Ishikawa (cell line): ENCODE results near the gene SMC1A.

Experiments used
- EGR1 ChIP-seq: IDR thresholded peaks from 2 replicates; pipeline ENCODE4 v1.6.1; 2012
- EP300 ChIP-seq: IDR thresholded peaks from 2 replicates; pipeline ENCODE4 v1.6.1; 2012; ENCODE audit warnings: borderline replicate concordance
- YY1 ChIP-seq: IDR thresholded peaks from 2 replicates; pipeline ENCODE4 v1.6.1; 2012; ENCODE audit warnings: low read depth
- TF ChIP-seq, protein P1 (sequence below): IDR thresholded peaks from 2 replicates; pipeline ENCODE4 v1.6.1; 2012; ENCODE audit warnings: low read depth, mild to moderate bottlenecking
- TF ChIP-seq, protein P2 (sequence below): IDR thresholded peaks from 2 replicates; pipeline ENCODE4 v1.6.1; 2012

DNA sequence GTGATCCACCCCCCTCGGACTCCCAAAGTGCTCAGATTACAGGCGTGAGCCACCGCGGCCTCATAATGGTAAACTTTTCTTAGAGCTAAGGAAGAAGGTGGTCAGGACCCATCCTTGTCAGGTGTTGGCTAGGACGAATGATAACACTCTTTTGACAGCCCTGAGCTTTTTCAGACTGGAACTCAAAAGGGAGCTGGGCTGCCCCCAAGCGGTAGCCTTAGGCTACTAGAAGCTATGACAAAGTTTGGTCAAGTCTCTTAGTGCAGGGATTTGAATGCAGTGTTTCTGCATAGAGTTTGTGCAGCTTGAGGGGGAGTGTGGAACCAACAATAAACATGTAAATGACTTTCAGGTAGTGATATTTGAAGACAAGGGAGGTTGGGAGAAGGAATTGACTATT, 23.5 kb upstream of the SMC1A start:
- no peak for TF ChIP-seq EGR1
- TF ChIP-seq, protein P1, sequence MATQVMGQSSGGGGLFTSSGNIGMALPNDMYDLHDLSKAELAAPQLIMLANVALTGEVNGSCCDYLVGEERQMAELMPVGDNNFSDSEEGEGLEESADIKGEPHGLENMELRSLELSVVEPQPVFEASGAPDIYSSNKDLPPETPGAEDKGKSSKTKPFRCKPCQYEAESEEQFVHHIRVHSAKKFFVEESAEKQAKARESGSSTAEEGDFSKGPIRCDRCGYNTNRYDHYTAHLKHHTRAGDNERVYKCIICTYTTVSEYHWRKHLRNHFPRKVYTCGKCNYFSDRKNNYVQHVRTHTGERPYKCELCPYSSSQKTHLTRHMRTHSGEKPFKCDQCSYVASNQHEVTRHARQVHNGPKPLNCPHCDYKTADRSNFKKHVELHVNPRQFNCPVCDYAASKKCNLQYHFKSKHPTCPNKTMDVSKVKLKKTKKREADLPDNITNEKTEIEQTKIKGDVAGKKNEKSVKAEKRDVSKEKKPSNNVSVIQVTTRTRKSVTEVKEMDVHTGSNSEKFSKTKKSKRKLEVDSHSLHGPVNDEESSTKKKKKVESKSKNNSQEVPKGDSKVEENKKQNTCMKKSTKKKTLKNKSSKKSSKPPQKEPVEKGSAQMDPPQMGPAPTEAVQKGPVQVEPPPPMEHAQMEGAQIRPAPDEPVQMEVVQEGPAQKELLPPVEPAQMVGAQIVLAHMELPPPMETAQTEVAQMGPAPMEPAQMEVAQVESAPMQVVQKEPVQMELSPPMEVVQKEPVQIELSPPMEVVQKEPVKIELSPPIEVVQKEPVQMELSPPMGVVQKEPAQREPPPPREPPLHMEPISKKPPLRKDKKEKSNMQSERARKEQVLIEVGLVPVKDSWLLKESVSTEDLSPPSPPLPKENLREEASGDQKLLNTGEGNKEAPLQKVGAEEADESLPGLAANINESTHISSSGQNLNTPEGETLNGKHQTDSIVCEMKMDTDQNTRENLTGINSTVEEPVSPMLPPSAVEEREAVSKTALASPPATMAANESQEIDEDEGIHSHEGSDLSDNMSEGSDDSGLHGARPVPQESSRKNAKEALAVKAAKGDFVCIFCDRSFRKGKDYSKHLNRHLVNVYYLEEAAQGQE = no peak
- TF ChIP-seq, protein P2, sequence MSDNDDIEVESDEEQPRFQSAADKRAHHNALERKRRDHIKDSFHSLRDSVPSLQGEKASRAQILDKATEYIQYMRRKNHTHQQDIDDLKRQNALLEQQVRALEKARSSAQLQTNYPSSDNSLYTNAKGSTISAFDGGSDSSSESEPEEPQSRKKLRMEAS = no peak
- no peak for TF ChIP-seq EP300
- TF ChIP-seq YY1 = no peak
